Suppressor macrophage treated with lipopolysaccharide for 4 hours (primary cell): ENCODE data around the gene ERC2.

Source experiments
- DNase-seq: peaks from one replicate; pipeline ENCODE4 v3.0.0-alpha.2; 2020

The ERC2 gene

DNA sequence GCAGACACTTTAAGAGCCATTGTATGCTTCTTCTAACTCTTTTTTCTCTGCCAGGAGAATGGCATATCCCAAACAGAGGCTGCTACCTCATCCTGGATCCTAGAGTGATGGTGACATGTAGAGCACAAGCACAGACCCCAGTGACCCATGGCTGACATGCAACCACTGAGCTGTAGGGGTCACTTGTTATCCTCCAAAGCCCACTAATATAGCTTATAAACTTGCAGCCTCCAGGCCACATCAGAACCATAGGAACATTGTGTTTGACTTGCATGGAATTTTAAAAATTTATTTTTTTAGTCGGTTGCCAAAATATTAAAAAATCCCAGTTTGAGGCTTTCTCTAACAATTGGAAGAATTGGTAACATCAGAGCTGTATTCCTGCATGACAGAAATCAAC, 698.2 kb downstream of the ERC2 start:
- no peak for DNase-seq

DNA sequence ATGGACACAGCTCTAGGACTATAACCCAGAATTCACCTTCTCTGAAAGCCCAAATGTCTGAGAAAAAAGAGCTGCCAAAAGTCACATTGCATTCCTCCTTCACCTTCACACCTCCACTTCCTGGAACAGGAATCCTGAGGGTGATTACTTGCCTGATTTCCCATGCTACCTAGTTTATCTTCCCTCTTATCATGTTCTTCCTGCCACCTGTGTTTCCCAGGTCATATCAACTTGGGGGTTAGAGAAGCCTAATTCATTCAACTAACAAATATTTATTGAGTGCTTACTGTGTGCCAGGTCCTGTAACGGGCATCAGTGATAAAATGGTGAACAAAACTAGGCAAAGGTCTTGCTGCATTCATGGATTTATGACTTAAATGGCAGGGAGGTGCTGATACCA, 701.5 kb downstream of the ERC2 start:
- no peak for DNase-seq

DNA sequence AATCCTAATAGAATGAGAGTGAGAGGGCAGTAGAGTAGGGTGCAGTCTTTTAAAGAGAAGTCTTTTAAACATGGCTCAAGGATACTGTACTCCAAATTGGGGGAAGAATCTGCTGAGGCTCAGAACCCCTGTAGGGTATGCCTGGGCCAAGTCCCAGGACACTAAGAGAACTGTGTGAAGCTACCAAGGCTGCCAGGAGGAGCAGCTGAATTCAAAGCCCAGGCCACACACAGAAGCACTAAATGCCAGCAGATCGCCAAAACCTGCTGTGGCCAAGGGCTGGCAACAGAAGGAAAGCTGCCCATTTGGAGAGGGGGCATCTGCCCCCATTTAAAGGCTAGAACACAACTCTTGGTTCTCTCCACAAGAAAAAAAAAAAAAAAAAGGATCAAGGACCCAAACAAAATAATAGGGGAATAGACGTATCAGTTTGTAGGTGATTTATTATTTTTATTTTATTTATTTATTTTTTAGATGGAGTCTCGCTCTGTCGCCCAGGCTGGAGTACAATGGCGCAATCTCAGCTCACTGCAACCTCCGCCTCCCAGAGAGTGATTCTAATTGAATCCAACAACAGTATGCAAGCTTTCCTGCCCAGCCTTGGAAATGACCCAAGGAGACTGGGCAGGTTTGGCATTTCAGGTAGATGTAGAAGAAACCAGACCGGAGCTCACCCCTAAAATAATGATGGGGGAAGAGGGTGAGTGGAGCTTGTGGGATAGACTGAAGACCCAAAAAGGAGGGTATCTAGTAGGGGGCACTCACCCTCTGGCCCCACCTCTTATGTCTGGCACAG, 702.2 kb downstream of the ERC2 start:
- DNase-seq = no peak

DNA sequence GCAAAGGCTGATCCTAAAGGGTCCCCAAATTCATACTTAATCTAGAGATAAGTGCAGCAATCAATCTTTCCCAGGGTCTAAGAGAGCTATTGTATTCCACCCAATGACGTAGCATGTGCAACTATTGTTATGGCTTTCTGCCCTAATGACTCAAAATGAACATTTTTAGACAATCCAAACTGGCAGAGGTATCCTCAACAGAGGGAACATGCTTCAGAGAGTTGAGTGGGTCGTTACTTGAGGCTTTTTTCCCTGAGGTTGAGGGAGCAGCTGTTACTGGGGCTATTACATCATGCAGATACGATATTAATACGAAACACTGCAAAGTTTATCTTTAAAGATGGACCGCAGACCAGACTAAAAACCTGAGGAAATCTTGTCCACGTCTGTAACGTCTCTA, 702.9 kb downstream of the ERC2 start:
- DNase-seq = no peak

DNA sequence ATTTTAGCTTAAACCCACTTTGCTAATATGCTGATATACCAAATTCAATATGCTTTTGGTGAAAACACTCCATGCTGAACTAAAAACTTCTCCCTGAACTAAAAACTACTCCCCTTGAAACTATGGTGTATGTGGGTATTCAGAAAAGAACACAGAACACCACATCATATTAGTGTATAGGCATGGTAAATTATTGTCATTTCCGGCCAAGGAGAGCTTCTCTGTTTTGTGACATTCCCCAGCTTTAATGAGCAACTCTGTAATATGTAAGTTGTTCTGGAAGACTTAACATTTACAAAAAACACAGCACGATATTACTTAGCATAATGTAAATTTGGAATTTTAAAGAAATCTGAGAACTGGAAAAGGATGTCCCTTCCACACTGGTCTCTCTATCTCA, 711.3 kb downstream of the ERC2 start:
- no peak for DNase-seq

DNA sequence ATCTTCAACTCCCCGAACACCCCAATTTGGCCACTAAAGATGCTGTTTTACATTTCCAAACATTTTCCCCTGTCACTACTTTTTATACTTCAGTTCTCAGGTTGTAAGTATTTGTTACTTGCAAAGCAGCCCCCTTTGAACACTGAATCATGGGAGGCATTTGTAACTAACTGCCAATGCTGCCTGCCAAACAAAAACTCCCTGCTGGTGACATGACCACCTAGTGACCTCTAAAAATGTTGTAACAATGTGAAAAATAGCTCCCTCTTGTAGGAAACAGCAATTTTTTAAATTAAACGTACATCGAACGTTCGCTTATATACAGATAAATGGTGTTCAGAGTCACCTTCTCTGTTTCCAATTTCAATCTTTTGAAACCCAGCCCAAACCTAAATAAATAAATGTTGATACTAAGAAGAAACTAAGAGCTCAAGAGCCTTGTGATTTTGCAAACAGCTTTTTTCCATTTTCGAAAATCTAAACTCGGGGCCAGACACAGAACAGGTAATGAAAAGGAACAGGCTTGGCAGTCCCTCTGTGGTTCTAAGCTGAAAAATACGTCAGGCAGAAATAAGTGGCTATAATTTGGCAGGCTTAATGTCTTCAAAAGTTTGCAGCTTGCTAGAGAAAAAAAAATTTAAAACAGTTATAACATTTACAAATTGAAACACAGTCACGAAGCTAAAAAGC, 712.6 kb downstream of the ERC2 start:
- no peak for DNase-seq

DNA sequence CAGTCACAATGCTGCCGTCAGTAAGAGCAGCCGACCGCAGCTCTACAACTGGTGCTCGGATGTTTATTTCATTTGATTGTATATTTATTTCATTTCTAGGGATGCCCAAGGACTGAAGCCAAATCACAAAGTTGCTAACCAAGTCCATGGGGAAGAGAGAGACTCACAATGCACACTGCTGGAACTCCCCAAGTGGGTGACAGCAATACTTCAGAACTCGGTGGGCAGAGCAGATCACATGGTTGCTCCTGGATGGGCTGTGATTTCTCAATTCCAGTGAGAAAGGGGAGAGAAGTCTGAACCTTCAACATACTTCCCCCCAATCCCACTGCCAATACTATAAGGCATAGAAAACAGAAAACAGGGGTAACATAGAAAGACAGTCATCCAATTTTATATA, 715.4 kb downstream of the ERC2 start:
- DNase-seq = no peak

DNA sequence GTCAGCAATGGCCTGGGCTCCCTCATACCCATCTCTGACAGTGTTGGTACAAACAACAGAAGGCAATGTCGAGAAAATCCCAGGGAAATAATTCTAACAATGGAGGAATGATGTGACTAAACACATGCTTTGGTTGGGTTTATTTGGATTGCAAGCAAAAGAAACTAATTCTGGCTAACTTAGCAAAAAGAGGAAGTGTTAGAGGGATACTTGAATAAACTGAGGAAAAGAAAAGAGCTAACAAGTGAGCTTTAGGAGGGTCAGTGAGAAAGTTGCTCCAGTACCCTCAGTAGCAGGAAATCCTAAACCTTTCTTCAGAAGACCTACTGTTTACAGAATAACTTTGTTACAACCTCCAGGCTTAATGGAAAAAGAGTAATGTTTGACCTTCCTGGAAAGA, 716.5 kb downstream of the ERC2 start:
- no peak for DNase-seq

DNA sequence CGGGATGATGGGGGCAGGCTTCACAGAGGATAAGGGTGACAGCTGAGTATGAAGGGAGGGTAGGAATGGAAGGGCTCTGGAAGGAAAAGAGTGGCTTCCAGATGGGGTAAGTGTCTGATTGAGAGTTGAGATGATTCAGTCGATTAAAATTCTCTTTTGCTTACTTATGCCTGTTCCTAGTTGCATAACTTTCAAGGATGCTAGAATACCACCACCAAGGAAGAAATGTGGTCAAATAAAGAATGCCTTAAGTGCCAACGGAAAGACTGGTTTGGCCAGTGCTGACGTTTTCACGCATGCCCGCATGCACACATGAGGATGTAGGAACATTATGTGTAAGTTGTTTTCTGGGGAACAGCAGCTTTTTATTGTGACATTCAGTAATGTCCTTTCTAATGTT, 717.7 kb downstream of the ERC2 start:
- no peak for DNase-seq

DNA sequence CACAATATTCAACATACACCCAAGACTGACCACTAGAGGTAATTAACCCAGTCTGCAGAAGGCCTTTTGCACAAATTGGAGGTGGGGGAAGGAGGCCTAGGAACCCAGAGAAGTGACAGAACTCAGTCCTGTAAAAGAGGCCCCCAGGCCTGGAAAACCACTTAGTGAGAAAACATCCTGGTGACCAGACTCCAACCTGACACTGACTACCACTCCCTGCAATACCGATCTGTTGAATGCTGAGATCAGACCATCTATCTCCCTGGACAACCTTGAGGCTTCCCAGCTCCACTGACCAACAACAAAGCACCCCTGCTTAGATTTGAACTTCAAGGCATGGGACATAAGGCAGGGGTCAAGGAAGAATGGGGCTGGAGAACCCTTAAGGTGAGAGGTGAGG, 719.2 kb downstream of the ERC2 start:
- no peak for DNase-seq

DNA sequence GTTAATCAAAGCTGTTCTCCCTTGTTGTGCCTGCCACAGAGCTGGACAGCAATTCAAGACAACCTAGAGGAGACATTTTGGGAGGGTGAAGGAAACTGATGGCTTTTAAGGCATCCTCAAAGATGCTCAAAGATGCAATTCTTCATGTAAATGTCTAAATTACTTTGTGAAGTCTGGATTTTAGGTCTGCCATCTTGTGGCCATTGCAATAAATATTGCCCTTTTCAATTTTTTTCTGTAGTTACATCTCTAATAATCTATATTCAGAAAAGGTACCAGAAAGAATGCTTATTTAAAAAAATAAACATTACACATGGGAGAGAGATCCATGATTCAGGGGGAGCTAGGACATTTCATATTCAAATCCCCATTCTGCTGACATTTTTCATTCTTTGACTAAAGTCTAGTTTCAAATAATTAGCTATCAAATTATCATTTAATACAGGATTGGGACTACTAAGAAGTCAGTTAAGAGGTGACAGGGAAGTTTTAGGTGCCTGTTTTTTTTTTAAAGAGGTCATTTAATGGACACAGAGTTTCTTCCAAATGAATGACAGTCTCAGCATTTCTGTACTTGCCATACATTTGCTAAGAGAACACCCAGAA, 721.4 kb downstream of the ERC2 start:
- DNase-seq = peak; percentile 16

DNA sequence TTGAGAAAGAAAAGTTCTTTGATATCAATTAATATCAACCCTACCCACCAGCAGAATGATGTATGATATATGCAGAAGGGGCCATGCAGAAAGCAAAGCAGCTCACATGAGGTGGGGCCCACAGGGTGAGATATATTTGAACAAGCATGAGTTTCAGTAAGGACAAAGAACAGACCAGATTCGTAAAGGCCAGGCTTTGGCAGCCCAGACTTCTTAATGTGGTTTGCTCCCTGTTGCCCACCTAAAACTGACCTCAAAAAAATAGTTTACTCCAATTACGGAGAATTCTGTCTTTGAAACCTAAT, 725.5 kb downstream of the ERC2 start:
- DNase-seq = no peak

DNA sequence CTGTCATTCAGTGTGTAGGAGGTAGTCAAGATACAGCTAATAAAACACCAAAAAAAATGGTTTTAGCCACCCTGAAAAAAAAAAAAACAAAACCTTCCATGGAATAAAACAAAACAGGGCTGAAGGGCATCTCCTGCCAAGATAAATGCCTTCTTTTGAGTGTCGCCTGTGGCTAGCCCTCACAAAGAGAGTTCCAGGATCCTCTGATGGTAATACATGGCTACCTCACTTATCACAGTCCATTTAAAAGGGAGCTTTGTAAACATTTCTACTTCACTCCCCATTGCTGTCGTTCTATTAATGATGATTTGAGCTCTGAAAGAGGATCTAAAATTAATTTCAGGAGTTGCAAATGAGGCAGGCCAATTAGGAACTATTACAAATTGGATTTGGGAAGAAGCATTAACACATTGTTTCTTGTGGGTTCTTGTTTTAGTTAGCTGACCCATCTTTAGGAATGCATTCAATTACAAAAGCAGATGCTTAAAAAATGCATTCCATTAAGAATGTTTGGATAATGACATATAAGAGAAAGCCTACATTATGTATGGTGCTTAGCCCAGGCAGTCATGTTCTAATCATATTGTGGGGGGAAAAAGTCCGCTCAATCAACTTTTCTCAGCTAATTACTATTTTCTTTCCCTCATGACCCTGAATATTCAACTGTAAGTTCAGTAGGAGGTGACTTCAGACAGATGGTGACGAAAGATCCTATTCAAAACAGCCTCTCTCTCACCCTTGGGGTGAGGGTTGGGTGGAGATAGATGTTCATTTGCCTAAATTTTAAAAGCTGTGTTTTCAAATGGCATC, 726.0 kb downstream of the ERC2 start:
- no peak for DNase-seq

DNA sequence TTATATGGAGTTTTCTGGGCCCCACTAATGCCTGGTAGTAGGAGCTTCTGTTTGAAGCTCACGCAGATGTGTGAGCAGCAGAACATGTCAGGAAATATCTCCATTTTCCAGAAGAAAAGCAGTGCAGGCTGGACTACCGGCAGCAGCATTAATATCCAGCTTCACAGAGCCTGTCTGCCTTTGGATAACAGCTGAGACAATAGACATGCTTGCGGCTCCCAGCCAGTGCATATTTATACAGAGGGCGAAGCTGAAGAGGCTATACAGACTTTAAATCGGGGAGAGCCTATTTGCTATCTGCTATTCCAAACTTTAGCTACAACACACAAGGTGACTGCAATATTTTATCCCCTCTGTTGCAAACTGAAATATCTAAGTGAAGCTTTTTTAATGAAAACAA, 731.1 kb downstream of the ERC2 start:
- no peak for DNase-seq

DNA sequence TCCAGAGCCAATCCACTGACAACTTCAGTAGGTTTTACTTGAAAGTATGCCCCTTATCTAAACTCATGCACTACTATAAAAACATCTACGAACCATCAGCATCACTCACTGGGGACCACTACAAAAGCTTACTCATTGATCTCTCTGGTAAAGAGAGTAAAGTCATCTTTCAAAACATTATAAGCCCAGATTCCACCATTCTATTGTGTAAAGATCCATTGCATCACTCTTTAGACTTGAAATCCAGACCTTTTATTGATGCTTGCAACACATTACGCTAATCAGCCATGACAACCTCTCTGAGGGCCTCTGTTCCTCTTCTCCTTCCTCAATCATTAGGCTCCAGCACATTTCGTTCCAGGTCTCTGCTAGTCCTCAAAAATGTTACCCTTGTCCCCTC, 732.3 kb downstream of the ERC2 start:
- DNase-seq = peak; percentile 9

DNA sequence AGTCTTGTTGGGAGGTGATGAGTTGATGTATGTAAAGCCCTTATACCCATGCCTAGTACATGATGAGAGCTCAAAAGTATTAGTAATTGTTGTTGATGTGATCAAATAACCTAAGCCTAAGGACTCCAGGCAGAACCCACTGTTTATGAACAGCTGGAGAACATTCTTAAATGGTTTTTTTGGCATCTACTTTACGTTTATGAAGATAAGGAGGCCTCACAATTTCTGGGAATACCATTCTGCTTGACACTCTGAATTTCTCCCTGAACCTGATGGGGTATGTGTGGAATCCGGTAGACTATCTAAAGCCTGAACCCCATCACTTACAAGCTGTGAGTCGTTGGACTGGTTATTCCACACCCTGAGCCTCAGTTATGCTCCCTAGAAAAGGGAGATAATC, 736.5 kb downstream of the ERC2 start:
- DNase-seq = no peak

DNA sequence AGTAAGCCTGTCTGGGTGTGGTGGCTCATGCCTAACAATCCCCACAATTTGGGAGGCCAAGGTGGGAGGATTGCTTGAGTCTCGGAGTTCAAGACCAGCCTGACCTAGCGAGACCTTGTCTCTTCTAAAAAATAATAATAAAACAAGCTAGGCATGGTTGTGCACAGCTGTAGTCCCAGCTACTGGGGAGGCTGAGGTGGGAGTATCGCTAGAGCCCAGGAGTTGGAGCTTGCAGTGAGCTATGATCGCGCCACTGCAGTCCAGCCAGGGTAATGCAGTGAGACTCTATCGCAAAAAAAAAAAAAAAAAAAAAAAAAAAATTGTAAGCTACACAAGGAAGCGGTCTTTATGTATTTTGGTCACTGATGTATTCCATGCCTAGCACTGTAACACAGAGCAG, 738.7 kb downstream of the ERC2 start:
- no peak for DNase-seq

DNA sequence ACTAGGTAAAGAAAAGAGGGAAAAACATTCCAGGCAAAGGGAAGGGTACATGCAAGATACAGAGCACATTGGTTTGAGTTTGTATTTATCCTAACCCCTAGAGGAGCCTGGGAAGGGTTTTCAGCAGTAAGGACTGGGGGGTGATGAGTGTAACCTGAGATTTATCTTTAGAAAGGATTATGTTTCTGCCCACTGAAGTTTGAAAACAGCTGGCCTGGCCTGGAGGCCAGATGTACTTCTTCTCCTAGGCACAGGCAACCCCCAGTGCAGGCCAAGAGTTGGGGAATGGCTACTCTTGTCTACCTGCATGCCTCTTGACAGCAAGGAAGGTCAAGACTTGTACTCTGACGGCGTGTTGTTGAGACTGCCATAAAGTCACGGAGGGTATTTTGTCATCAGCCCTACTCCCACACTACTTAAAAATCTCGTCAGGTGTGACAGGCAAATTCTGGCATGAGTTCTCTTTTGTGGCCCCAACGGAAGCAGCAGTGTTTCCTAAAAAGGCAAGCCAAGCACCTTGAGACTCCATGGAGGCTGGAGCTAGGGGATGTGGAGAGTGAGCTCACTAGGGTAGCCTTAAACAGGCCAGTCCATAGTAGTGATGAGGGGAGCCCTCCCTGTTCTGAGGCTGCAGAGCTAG, 739.7 kb downstream of the ERC2 start:
- no peak for DNase-seq

DNA sequence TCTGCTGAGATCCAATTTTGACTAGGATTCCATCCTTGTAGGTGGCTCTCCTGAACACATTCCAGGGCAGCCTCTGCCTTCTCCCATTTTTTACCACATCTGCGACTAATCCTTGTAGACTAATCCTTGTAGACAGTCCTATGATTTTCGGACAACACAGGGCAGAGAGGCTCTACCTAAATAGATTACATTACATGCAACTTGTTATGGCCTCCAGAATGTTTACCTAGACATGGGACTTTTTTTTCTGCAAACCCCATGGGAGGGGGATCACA, 741.8 kb downstream of the ERC2 start:
- no peak for DNase-seq

DNA sequence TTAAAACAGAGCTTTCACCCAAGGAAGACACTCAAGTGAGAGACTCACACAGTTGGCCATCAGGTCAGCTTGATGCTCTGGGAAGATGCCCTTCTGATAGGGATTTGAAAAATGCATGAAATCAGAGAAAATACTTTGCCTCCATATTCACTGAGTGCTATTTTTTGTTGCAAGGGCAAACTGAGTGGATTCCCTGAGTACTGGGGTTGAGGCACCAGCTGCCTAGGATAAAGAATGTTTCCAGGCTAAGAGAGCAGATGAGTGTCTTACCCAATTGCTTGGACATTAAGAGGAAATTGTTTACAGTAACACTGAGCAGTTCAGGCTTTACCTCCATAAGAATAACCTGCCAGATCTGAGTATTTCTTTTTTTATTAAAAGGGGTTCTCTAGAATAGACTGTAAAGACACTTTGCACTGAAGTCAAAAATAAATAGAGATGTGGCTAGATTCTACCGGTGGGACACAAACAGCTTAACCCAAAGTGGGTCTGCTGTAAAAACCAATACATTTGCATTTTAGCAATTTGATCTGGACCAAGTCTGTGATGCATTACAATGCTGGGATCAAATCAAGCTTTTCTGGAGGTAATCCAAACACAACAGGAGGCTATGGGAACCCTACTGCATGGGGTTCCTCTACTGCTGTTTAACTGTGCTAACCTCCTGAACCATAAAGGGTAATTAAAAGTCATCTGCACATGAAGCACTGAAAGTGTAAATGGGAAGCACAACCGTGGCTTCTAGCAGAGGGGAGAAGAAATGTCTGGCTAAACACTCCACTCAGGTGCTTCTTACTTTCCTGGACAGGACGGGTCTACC, 742.4 kb downstream of the ERC2 start:
- DNase-seq = no peak

DNA sequence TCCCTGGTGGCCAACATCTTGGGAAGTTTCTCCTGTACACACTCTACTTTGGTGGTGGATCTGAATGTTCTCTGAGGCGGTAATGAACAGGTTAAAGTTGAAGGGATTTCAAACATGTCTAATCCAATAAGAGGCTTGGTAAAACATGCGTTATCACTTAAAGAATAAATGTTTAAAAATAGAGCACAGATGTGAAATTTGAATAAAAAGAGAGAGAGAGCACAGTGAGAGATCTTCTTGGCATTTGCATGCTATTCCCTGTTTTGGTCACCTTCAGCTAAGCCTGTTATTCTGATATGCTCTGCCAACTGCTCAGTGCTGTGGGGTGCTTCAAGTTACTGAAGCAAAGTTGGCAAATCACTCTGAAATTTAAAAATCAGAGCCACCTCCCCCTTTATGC, 743.4 kb downstream of the ERC2 start:
- DNase-seq = no peak

DNA sequence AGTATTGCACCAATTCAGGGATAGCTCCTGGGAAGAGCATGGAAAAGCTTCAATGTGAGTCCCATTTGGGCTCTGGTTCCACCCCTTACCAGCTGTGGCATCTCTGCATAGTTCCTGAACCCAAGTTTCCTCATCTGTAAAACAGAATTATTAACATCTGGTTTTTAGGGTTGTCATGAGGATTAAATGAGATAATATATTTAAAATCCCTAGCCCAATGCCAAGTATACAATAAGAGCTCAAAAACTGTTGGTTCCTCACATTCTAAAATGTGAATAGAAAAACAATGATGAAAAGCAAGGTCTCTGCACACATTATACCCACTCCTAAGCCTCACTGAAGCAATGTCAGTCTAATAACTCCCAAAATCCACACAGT, 743.9 kb downstream of the ERC2 start:
- DNase-seq = no peak
